SKM-1 (cell line): ENCODE data around the gene NFASC.
A peak's percentile ranks its signal among the peaks of the same experiment; 100 is the strongest.

Source experiments
- DNase-seq: peaks from one replicate; lab custom pipeline; 2025; ENCODE audit not compliant: unreplicated experiment; lab: John Stamatoyannopoulos, UW

The NFASC gene

DNA sequence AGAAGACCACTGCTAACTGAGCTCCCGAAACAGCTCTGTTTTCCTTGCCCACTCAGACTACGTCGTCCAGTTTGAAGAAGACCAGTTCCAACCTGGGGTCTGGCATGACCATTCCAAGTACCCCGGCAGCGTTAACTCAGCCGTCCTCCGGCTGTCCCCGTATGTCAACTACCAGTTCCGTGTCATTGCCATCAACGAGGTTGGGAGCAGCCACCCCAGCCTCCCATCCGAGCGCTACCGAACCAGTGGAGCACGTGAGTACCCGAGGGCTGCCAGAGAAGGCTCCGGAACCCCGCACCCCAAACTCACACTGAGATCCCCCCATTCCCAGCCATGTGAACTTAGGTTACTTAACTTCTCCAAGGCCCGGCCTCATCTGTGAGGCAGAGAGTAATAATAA is 108.6 kb downstream of the NFASC start:
- DNase-seq = no peak

DNA sequence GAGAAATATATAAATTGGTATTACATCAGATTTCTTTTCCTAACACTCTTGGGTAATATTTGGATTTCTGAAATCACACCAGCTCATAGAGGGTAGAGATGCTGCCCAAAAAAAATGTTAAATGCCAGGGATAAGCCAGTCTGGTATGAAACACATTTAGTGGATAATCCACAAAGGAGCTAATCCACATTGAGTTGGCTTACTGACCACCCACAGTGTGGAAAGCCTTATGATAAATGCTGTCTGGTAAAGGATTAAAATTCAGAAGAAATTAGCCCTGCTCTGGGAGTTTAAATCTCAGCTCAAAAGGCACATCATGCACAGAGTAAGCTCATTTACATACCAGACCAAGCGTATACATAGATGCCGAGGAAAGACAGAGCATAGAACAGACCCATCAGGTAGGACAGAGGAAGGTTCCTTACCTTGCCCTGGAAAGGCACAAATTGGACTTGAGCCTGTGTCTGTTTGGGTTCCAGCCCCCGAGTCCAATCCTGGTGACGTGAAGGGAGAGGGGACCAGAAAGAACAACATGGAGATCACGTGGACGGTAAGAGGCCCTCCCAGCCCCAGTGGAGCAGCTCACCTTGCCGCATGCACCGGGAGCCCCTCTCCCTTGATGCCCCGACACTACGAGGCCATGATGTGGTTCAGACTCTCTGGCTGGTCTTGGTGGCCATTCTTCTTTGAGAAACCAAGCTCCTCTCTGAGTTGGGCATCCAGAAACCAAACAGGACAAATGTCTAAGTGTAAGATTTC is 109.4 kb downstream of the NFASC start:
- no peak for DNase-seq

DNA sequence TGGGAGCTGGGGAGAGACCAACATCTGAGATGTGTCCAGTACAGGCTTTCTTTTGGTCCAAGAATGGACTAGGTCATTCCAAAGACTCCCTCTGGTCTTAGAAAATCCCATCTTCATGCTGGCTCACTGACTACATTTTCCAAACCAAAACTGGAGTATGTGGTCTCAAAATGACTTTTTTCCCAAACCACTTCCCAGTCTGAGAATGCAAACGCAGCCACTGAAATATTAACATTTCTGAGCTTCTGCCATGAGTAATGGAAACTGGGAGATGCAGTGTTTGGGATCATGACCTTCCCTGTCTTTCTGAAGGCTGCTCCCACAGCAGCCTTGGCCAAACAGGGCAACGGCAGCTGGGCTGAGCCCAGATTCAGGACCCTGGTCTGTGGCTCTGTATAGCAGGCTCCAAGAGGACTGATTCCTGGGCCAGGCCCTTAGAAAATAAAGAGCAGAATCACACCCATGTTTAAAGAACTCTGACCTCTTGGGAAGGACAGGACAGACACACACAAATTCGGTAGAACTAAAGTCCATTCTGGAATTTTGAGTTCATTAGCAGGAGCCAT is 110.3 kb downstream of the NFASC start:
- no peak for DNase-seq

DNA sequence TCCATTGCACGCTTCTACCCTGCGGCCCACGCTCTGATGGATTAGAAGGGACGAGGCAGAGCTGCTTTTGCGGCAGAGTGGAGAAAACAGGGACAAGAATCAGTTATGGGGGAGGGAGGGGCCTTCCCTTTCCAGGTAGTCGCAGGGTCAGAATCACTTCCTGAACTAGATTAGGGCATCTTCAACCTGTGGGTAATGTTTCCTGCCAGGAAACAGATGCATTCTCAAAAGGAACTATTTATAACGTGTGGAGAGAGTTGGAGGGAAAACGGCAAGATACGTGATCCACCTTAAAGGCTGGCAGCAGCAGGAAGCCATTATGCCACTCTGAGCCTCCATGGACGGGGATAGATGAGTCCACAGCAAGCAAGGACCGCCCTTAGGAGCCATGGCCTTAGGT is 112.5 kb downstream of the NFASC start:
- DNase-seq = no peak

DNA sequence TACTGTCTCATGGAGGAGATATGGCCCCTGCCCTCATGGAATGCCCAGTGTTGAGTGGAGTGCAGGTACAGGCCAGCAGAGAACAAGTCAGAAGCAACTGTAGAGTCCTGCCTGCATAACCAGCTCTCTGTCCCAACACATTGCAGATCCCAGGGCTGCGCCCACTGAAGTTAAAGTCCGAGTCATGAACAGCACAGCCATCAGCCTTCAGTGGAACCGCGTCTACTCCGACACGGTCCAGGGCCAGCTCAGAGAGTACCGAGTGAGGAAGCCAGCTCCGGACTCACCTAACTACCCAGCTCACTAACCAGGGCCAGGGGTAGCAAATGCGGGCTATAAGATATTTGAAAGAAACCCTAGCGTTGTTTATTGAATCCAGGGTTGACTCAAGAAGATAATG is 113.2 kb downstream of the NFASC start:
- DNase-seq = no peak

DNA sequence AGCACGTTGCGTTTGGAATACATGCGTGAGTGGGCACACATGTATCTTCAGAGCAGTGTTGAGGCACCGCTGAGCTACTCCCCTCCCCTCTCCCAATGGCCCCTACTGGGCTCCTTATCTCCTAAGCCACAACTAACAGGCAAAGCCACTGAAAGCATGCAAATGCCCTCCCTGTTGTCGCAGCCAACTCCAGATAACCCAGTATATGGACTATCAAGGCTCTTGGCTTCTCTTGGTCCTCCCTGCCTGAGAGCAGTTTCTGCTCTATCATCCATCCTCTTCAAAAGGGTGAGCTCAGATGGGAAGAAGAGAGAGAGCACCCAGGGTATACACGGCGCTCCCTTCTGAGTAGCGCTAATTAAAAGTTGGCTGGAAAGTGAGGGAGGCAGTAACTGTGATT is 113.8 kb downstream of the NFASC start:
- no peak for DNase-seq

DNA sequence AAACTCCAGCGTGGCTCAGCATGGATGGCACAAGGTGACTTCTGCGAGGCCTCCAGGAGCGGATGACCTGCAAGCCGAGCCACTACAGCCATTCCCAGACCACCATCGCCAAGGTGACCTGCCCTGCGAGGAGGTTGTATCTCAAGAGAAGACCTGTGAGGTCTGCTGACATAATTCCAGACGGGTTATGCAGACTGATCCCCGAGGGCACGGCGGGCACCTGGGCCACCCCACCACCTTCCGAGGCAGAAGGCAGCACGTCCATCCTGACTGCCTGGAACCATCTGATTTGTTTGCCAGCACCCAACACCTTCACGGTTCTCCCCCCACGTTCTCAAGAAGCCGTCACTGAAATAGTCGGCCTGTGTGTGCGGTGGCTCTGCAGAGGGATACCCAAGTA is 115.5 kb downstream of the NFASC start:
- DNase-seq = no peak

DNA sequence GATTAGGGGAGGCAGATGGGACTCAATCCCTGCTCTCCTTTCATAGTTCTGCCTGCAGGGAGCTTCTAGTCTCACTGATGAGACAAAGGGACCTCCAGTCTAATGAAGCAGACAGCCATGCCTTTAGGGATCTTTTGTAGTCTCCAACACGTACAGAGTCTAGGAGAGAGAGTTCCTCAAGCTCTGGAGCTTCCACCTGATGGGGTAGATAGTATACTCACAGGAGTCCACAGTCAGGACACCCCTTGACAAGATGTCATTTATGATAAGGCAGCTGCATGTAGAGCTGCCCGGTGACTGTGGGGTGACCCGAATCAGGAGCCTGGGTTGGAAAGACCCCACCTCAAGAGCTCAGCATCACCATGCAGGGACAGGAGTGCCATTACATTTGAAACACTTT is 117.0 kb downstream of the NFASC start:
- DNase-seq = no peak

DNA sequence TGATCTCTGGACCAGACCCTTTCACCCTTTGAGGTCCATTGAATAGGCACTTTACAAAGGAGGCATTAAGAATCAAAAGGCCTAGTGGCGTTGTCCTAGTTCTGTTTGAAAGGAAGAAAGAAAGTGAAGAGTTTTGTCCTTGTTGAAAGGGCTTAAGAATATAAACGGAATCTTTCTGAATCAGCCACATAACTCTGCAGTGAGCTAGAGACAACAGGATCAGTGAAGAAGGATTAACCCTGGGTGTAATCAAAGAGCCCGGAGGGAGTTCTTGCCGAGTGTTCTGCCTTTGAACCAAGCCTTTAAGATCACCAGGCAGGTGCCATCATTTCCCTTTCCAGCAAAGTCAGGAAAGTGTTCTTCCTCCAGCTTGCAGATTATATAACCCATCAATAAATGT is 117.5 kb downstream of the NFASC start:
- no peak for DNase-seq

DNA sequence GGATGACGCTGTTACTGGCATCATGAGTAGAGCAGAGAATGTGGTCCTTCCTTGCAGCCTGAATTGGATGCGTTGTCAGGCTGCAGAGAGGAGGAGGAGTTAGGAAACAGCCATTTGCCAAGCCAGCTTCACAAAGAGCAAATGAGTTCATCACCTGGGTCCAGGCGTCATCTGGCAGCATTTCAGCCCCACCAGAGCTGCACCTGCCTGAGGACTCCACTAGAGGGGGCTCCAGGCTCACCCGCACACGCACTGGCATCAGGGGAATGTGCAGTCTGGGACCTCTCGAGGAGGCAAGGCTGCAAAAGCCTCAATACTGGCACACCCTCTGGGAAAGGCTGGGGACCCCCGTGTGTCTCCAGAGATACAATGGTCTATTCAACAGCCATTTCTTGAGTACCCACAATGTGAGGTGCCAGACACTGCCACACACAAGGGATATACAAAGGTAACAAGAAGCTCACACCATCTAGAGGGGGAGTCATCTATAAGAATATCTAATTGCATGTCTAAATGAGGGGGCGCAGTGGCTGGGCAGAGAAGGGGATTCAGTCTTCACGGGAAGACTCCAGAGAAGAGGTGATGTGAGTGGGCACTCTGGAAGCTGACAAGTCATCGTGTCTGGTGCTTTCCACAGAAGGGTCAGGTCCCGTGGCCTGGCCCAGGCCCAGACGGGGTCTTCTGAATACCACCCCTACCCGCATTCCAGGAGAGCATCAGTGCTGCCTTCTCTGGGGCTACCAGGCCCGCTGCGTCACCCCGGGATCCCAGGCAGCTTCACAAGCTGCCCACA is 118.8 kb downstream of the NFASC start:
- peak; percentile 51 for DNase-seq

DNA sequence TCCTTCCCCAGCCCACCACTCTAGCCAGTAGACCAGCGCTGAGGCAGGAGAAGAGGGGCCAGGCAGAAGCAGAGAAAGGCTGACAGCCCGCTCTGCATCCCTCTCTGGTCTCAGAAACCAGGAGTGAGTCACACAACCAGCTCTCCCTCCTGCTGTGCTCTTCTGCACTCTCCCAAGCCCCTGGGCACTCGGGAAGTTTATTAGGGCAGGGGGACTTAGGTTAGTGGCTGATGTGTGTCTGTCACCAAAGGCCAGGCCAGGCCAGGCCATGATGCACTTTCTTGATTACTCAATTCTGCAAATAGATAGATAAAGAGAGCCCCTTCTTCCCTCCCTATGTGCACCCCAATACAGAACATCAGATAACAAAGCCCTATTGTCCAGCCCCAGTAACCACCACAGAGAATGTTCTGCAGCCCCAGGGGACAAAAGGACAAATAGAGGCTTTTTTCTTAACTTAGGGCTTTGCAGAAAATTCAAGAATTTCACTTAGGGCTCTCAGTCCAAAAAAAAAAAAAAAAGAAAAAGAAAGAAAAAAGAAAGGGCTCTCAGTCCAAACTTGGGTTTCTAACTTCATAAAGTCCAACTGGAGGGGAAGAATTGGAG is 119.5 kb downstream of the NFASC start:
- no peak for DNase-seq

DNA sequence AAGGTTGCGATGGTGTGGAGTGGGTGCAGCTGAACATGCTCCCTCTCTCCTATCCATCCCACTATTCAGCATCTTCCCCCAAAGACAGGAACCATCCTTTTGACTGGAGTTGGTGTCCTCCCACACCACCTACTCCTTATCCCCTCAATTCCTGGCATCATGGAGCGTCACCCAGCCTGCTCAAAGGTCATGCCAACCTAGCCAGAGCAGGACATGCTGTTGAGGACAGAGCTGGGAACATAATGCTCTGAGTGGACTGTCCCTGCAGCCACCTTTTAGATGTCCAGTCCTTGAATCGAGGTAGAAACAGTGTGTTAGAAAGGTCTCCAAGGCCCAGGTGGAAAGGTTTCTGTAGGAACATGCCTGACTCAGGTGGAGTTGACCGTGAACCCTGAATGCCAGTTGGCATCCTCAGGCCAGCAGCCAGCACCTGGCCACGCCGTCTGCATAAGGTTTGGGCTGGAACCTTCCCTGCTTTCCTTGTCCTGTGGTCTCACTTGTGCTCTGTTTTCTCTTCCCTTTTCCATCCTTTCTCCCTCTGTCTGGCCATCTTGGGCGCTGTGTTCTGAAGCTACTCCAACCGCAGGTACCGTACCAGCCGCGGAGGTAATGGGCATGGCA is 120.2 kb downstream of the NFASC start:
- DNase-seq = no peak

DNA sequence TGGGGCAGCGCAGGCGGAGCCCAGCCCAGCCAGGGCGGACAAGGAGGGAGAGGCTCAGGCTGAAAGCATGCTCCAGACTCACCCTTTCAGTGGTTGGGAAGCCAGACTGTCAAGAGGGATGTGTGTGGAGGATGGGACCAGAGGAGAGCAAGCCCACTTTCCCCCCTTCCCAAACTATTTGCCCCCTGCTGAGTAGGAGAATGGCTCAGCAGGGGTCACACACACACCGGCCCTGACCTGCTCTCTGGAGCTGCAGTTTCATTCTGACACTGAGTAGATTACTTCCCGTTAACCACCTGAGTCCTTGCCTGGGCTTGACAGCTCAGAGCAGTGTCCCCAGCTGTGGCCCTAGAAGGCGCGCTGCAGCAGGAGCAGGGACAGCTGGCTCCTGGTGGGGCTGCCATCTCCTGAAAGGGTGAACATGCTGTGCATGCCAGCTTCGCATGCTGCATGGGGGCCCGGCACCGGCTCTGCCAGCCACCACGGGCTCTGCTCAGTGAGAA is 120.7 kb downstream of the NFASC start:
- no peak for DNase-seq

DNA sequence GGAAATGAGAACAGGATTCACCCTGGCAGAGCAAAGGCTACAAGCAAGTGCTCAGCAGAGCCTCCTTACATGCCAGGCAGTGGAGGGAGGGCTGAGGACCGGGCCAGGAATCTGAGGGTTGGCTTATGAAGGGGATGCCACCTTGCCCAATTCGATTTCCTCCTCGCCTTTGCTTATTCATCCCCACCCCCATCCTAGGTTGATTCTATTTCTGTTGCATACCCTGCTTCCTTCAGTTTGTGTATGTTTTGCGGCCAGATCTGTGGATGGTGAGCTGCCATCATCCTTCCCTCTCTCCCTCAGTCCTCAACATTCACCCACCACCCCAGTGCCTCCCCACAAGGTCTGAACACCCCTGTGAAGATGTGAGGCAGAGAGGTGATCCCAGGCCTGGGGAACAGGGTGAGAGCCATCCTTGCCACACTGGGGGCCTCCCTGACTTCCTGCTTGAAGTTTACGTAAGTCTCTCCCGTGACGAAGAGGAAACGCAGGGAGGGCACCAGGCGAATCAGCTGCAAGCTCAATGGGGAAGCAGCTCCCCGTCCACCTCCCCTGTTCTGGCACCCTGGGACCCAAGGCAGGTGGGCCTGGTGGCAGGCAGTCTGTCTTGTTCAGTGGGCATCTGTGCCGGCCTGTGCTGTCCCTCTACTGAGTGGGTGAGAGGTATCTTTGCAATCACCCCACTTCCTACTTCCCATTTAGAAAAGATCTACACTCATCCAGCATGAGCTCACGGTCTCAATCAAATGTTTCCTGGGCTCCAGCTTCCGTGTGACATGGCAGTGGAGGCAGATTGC is 121.7 kb downstream of the NFASC start:
- peak; percentile 45 for DNase-seq

DNA sequence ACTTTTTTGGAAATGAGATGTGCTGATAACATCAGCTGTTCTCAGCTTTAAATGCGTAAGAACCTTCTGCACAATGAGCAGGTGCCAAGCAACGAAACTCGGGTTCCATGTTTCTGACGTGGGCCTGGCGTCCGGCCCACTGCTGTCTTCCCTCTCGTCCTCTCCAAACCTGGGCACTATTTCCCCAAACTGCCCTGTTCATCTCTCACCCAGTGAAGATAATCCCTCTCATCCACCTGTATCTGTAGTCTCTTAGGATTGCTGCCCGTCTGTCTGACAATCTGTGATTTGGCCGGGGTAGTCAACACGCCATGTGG is 122.3 kb downstream of the NFASC start:
- no peak for DNase-seq

DNA sequence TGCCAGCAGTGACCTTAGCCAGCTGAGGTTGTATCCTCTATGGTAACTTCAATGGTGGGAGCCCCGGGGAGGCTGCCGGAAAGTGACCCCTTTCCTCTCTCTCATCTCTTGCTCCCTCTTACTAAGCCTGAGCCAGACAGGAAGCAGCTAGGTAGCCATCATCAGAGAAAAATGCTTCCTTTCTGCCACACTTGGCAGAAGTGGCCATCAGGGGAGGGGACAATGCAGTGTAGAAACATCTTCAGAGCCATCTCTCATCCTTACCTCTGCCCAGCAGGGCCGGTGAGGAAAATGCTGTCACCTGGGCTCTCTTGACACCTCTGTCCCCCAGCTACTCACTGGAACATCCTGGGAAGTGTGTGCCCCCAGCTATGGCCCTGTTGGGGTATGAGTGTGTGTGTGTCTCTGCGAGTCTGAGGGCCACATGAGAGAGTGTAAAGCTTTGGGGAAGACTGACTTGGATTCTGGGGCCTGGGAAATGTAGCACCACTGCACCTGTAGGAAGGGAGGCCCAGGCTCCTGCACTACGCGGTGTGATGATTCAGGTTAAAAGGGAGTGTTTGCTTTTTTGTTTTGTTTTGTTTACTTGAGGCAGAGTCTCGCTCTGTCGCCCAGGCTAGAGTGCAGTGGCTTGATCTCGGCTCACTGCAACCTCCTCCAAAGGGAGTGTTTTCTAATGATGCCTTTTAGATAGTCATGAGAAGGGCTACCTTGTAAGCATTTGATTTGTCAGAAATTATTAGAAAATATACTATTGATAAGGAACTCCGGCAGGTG is 123.6 kb downstream of the NFASC start:
- DNase-seq = no peak

DNA sequence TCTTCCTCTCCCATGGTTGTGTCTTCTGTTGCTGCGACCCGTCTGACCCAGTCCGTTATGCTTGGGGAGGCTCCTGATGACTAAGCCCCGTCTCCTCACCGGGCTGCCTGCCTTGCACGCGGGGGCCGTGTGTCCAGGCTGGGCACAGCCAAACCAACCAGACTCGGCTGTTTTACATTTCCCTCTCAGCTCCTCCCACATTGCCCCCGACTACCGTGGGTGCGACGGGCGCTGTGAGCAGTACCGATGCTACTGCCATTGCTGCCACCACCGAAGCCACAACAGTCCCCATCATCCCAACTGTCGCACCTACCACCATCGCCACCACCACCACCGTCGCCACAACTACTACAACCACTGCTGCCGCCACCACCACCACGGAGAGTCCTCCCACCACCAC is 126.3 kb downstream of the NFASC start:
- no peak for DNase-seq

DNA sequence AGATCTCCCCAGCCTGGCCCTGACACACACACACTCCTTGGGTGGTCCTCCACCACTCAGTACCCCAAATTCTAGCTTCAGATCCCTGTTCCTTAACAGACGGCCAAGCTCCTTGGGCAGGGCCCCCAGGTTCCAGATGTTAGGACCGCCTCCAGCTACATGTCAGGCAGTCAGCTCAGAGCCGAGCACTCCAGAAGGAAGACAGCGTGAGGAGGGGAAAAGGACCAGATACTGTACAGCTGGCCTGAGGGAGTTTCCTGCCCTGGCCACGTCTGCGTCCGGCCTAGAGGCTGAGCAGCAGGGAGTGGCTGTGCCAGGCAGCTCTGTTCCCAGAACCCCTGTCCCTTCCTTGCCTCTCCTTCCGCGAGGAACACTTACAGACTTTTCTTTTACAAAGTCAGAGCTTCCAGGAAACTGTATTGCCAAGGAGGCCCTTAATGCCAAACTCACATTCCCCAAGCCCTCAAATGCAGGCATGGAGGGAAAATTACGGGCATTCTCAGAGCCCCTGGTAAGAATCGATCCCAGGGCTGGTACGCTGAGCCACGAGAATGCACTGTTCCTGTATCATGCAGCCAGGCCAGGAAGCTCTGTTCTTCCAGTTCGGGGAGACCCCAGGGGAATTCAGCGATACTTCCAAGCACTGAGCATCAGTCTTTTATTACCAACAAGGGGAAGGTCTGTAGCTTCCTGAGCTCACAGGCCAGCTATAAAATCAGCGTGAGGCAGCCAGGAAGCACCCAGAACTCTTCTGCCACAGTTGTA is 127.1 kb downstream of the NFASC start:
- no peak for DNase-seq

DNA sequence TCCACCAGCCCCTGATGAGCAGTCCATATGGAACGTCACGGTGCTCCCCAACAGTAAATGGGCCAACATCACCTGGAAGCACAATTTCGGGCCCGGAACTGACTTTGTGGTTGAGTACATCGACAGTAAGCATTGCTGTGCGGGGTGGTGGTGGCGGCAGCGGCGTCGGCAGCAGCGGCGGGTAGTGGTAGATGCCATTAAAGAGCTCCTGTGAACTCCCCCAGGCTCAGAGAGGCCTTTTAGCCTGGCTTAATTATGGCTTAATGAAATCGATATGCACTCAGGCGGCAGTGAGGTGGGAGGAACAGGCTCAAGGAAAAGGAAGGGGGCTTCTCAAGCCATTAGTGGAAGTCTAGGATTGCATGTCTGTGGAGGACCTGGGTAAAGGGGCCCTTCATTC is 130.5 kb downstream of the NFASC start:
- DNase-seq = no peak
